ENCODE results near the gene TAF1C.

- TF ChIP-seq CTCF (IDR thresholded peaks at IDR 0.05) (no peak), POLR2A (IDR thresholded peaks at IDR 0.05) (no peak)
These were observed 45.6 kb downstream of the TAF1C start for GRCh38 chr16:84141143-84141670.
